Measurements from ENCODE around the gene FAM227A. TPM values are rescaled to one million over a fixed set of nuclear protein-coding genes. Genes with fewer than 3 reads are reported as not detected.

Gene FAM227A
- total and polyA plus RNA-seq, 2 of the 8 experiments (the other 6 are each of a cell fraction or from before 2014, with no cell fraction given) = 2.1 to 3.9 TPM

DNA sequence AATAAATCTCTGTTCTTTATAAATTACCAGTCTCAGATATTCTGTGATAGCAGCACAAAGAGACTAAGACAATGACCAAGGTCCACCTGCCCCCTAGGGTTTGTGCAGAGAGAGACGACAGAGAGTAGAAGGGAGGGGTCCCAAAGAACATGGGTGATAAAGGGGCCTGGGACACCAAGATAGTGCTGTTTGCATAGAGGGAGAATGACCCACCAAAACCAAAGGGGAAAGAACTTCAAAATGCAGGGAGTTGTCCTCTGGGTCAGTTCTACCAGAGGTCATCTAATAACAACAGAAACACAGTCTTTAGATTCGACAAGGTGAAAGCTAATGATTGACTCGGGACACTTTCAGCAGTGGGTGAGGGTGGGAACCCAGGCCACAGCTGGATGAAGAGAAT is 23.7 kb downstream of the FAM227A start:
- TF ChIP-seq CTBP2 (IDR thresholded peaks at IDR 0.05; ENCODE audit: borderline replicate concordance, insufficient read depth, insufficient read length, low read length) (no peak), TAF7 (optimal IDR thresholded peaks at IDR 0.05; ENCODE audit: borderline replicate concordance, low read depth, low read length) (no peak), CREB1 (IDR thresholded peaks at IDR 0.05) (no peak)
- H4K20me1 ChIP-seq (replicated peaks in 1 of 2; ENCODE audit: control insufficient read depth in 1 of 2, insufficient read depth in 2 of 2, low read length in 2 of 2) = peaks cover 0 to 2% of the 10 kb centered on the region in 2 experiments

More for the DNA sequence above, 23.7 kb downstream of the FAM227A start:
- no peak overlapping the region for H3K4me3 ChIP-seq (ENCODE audit: extremely low read depth in 1 of 4, insufficient read depth in 2 of 4, low read depth in 3 of 4, low read length in 4 of 4)
- H3K9me3 ChIP-seq (ENCODE audit: insufficient read depth in 2 of 2, low read depth in 1 of 2, low read length in 1 of 2) = no peaks in the 10 kb centered on the region
- H2BK15ac ChIP-seq (ENCODE audit: low read length) = no peak overlapping the region
- no peak overlapping the region for H3K27ac ChIP-seq (ENCODE audit: low read depth, low read length)
- DNase-seq (ENCODE audit: low read depth in 1 of 2, low spot score in 2 of 2) = no peak
- no peak overlapping the region for H3K14ac ChIP-seq (ENCODE audit: insufficient read length)
- H3K9ac ChIP-seq (replicated peaks in 1 of 4; ENCODE audit: extremely low read depth in 1 of 4, low read depth in 3 of 4, low read length in 3 of 4) = no peak overlapping the region
- no peak overlapping the region for H2AK5ac ChIP-seq (ENCODE audit: low read depth, low read length)
- H3K79me2 ChIP-seq (ENCODE audit: control insufficient read depth in 1 of 2, insufficient read depth in 2 of 2, low read length in 2 of 2) = no peaks in the 10 kb centered on the region
- no peak overlapping the region for H3K18ac ChIP-seq (ENCODE audit: extremely low read depth, low read length)
- WGBS, 2 experiments (ENCODE audit: extremely low coverage in 1 of 2, insufficient coverage in 1 of 2, insufficient read length in 1 of 2, insufficient replicate concordance in 2 of 2, low coverage in 1 of 2, low lambda C conversion rate in 2 of 2, missing lambda C conversion rate in 1 of 2) = 77% methylated on average over 3 of the region's 3 CpGs; no CpG with 5 or more reads in 1 of the 2 experiments
- peaks cover 0 to 20% (median 2%) of the 10 kb centered on the region in 4 experiments; a peak in 4 of 8 replicates for H3K36me3 ChIP-seq (ENCODE audit: control insufficient read depth in 2 of 4, insufficient read depth in 4 of 4, low read length in 3 of 4)
- no peak overlapping the region for H4K91ac ChIP-seq (replicated peaks; ENCODE audit: insufficient read length, low read length)
- no peak overlapping the region for H2AFZ ChIP-seq (ENCODE audit: low read length)
- no peak overlapping the region for H2BK20ac ChIP-seq (ENCODE audit: low read length)
- ChIA-PET POLR2A (ENCODE audit: partially characterized antibody) (interaction anchor here (1.1 kb wide), 1 partner anchor 13 kb away, joined by 3 read pairs; no protein-coding TSS in a partner anchor), CTCF (ENCODE audit: partially characterized antibody) (interaction anchor here (1.0 kb wide), 1 partner anchor 136 kb away, joined by 3 read pairs; no protein-coding TSS in a partner anchor)
- H3K56ac ChIP-seq (replicated peaks; ENCODE audit: insufficient read length, low read depth, low read length) = no peak overlapping the region
- FAIRE-seq = no peak
- no peaks in the 10 kb centered on the region for H3K27me3 ChIP-seq (replicated peaks in 1 of 4; ENCODE audit: control insufficient read depth in 3 of 4, extremely low read depth in 1 of 4, insufficient read depth in 3 of 4, low read length in 3 of 4)
- H3K23me2 ChIP-seq (ENCODE audit: low read depth, low read length) = no peaks in the 10 kb centered on the region
- H2BK12ac ChIP-seq (ENCODE audit: low read depth, low read length) = no peak overlapping the region
- no peak overlapping the region for H4K8ac ChIP-seq (ENCODE audit: extremely low read depth, insufficient read depth, low read length)
- H3K23ac ChIP-seq (ENCODE audit: insufficient read length) = no peak overlapping the region
- H3K79me1 ChIP-seq (ENCODE audit: low read depth, low read length) = no peaks in the 10 kb centered on the region
- H2BK120ac ChIP-seq (replicated peaks; ENCODE audit: low read depth, low read length) = no peak overlapping the region
- H4K5ac ChIP-seq (ENCODE audit: insufficient read length, low read depth, low read length) = no peak overlapping the region
- H3K4me1 ChIP-seq (replicated peaks in 1 of 4; ENCODE audit: control insufficient read depth in 3 of 4, insufficient read depth in 4 of 4, low read length in 3 of 4) = no peaks in the 10 kb centered on the region
- no peak overlapping the region for H3K4me2 ChIP-seq (ENCODE audit: insufficient read depth in 1 of 2, low read depth in 2 of 2, low read length in 2 of 2)
- no peak overlapping the region for H2BK5ac ChIP-seq (ENCODE audit: low read depth, low read length)
- no peak overlapping the region for H3K4ac ChIP-seq (replicated peaks; ENCODE audit: insufficient read length, low read depth, low read length)
